Coronary artery (tissue), 2 donors: ENCODE results near the gene TGFBI.

Source experiments
- DNase-seq: peaks from one replicate; pipeline ENCODE4 v3.0.0-alpha.2; 2017; ENCODE audit warnings: low spot score
- H3K27ac ChIP-seq, 2 donors: fragments of 200-600 bp; sonication (generic); one replicate each; pipeline ENCODE4 v1.5.1; 2016 to 2019
- H3K4me3 ChIP-seq: fragments of 200-600 bp; sonication (generic); 2 replicates; pipeline ENCODE4 v1.5.1; 2016; ENCODE audit warnings: mild to moderate bottlenecking, moderate library complexity
- CTCF ChIP-seq: fragments of 200-600 bp; sonication (generic); IDR thresholded peaks from one replicate; pipeline ENCODE4 v1.5.1; 2019; ENCODE audit warnings: antibody characterized with exemption

Gene TGFBI

GRCh38 chr5:136098176-136098575 is 69.4 kb downstream of the TGFBI start:
- Histone ChIP-seq H3K27ac (no peak overlapping the region), H3K4me3 (no peak overlapping the region)
- DNase-seq: no peak
- no peak for TF ChIP-seq CTCF

GRCh38 chr5:136099870-136100269 is 71.1 kb downstream of the TGFBI start:
- H3K27ac ChIP-seq: no peak overlapping the region
- TF ChIP-seq CTCF: no peak
- no peak for DNase-seq
- H3K4me3 ChIP-seq: no peak overlapping the region

DNA sequence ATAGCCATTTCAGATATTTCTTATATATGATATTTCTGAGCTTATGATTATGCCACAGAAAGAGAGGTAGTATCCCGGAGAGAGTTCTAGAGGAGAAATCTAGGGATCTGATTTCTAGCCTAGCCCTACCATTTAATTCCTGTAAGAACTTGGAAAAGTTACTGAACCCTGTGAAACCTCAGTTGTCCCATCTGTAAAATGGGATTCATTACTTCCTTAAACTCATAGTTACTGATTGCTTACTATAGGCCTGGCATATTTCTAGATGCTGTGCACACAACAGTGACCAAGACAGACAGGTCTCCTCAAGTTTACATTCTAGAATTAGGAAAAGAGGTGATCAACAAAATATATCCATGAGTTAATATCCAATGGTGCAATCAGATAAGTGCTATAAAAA is 73.1 kb downstream of the TGFBI start:
- Histone ChIP-seq H3K27ac (no peak overlapping the region), H3K4me3 (no peak overlapping the region)
- DNase-seq: no peak
- TF ChIP-seq CTCF: no peak

- no peak for DNase-seq
- TF ChIP-seq CTCF: no peak
- H3K4me3 ChIP-seq: no peak overlapping the region
- H3K27ac ChIP-seq: no peak overlapping the region
These were observed 74.3 kb downstream of the TGFBI start for GRCh38 chr5:136103118-136103517.

DNA sequence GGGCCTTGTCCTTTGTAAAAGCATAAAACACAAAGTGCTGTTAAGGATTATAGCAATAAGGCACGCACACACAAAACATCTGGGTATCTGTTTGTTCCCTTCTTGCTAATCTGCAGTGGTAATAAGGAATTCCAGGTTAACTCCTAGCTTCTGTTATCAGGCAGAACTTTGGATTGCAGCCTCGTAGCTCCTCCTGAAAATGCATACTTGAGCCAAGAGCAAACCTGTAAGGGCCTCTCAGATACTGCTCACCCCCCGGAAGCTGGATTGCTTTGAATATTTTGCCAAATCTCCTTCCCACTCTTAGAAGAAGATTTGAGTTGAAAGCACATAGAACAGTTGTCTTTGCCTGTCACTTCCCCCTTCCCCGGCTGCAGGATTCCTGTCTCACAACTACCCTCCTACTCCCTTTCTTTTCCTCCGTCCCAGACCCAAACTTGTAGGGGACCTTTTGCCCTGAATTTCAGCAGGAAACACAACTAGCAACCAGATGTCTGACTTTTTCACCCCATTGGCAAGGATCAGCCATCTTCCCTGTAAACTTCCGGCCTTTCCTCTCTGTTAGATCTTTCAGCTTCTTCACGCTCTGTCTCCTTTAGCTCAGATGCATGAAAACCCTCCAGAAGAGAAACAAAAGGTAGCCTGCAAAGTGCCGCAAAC is 75.6 kb downstream of the TGFBI start:
- no peak for DNase-seq
- no peak for TF ChIP-seq CTCF
- Histone ChIP-seq H3K27ac (no peak overlapping the region), H3K4me3 (no peak overlapping the region)

DNA sequence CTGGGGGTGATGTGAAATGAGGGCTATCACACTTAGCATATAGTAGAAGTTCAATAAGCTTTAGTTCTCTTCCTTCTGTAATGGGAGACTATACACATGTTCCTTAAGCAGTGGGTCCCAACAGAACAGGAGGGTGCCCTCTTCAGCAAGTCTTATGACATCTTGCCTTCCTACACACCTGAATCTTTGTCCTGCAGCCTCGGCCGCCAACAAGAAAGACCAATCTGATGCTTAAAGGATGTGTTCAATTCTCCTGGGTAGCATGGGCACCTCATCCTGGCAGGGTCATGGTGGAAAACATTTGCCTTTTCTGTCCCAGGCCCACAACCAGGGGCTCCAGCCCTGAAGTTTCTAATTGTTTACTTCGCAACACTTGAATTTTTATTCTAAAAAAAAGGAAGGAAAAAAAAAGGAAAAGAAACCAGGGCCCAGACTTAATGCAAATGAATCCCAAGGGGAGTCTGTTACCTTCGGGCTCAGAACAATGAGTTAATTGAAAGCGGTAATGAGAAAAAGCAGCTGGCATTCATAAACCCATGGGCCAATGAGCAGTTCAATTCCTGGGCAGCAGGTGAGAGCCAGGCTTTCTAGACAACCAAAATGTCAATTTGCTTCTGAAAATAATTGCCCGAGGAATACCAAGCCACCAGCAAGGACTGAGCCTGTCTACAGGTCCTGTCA is 77.7 kb downstream of the TGFBI start:
- Histone ChIP-seq H3K27ac (no peak overlapping the region), H3K4me3 (no peak overlapping the region)
- no peak for DNase-seq
- TF ChIP-seq CTCF: no peak

DNA sequence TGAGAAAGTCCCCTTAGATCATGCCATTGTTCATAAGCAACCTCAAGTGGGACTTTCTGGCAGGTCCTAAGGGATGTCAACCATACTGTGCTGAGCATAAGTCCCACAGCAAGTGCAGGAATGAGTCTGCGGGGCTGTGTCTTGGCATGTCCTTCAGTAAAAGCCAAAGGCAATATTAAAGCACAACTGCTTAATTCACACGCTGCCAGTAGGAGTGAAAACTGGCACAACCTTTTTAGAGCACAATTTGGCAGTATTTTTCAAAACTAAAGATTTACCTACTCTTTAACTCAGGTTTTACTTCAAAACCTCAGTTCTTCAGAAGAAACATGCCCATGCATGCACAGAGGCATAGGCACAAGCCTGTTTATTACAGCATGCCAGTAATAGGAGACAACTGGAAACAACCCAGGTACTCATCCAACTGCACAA is 79.4 kb downstream of the TGFBI start:
- no peak for TF ChIP-seq CTCF
- no peak for DNase-seq
- Histone ChIP-seq H3K27ac (no peak overlapping the region), H3K4me3 (no peak overlapping the region)
